Activated CD4-positive, alpha-beta T cell treated with anti-CD3 and anti-CD28 coated beads, Interleukin-2, amount 50 U/mL, for 1 hour (primary cell): ENCODE data around the gene MTUS2.
"Not testable (repeated sequence)": the region's sequence is repeated elsewhere in the genome, so short reads cannot be mapped to it uniquely, and the experiment has no call there.

Experiments
- DNase-seq: peaks from one replicate; pipeline ENCODE4 v3.0.0-alpha.2; 2020

MTUS2 gene

GRCh38 chr13:29171244-29171643 lies 351.1 kb downstream of the MTUS2 start:
- no peak for DNase-seq

- DNase-seq: no peak
Measured at GRCh38 chr13:29174093-29174492, 354.0 kb downstream of the MTUS2 start.

DNA sequence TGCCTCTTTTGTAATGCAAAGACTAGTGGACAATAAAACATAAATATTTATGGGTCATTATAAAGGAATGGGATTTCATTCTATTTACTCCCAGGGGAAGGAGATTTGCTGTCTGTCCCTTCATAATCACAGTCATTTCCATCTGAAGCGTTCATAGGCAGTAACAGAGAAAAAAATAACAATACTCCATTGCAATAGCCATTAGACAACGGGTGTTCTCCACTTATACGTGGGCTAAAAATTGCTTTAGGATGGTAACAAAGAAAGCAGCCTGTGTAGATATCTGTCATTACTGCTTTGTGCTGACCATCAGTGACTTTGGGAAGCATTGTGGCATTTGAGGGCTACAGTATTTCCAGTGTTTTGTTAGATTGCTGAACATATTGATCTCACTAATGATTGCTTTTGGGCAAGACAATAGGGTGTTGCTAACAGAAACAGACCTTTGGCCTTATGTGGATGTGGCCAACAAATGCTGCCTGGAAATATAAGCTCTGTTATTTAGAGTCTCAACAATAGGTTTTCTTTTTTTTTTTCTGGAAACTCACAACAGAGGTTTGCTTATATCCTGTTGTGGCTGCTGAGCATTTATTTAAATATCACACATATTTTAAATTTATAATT lies 355.2 kb downstream of the MTUS2 start:
- DNase-seq: no peak

- DNase-seq: no peak
Measured at GRCh38 chr13:29180055-29180454, 359.9 kb downstream of the MTUS2 start.

DNA sequence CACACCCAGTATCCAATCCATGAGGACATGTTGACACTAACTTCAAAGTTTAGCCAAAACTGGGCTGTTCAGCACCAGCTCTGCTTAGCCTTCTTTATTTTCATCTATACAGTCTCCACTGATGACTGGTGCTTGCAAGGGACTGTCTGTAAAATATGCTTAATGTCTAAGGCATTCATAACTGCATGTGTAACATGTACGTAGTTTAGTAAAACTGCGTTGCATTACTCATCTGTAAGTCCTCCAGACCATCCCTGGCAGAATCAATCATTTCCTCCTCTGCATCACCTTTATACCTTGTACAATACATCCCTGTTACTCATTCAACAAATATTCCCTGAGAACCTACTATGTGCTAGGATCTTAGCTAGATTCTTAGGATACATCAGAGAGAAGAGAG lies 362.1 kb downstream of the MTUS2 start:
- no peak for DNase-seq

DNA sequence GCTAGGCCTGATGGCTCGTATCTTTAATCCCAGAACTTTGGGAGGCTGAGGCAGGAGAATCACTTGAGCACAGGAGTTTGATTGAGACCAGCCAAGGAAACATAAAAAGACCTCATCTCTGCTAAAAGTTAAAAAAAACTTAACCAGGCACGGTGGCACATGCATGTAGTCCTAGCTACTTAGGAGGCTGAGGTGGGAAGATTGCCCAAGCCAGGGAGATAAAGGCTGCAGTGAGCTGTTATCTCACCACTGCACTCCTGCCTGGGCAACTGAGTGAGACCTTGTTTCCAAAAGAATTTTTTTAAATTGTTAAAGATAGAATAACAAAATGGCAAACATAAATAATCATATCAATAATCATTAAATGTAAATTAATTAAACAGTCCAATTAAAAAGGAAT lies 365.8 kb downstream of the MTUS2 start:
- DNase-seq: no peak

DNA sequence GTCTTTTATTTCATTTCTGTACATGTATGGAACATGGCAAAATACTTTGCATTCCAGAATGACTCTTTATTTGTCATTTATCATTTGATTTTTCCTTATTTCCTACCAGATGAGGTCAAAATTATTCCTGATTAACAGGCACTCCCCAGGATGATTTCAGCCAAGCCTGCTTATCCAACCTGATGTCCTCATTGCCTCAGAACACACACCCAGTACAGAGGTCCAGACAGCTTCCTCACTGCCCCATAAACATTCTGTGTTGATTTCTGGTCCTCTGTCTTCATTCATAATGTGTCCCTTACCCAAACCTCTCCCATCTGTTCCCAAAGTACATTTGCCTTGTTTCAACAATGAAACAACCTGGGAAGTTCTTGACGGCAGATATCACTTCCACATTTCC lies 367.4 kb downstream of the MTUS2 start:
- DNase-seq: no peak

- no peak for DNase-seq
Measured at GRCh38 chr13:29190298-29190697, 370.2 kb downstream of the MTUS2 start.

DNA sequence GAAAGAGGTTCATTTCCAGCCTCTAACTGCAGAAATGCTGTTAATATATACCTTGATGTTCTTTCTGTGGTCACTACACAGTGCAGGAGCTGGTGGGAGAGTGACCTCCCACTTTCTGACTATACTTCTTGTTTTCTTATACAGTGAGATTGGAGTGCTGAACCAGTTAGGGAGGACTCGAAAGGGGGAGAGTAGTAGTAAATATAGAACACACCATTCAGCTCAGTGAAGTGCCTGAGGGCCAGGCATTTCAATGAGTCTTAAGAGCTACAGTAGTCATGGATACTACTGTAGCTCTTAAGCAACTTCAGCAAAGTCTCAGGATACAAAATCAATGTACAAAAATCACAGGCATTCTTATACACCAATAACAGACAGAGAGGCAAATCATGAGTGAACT lies 372.9 kb downstream of the MTUS2 start:
- DNase-seq: no peak

DNA sequence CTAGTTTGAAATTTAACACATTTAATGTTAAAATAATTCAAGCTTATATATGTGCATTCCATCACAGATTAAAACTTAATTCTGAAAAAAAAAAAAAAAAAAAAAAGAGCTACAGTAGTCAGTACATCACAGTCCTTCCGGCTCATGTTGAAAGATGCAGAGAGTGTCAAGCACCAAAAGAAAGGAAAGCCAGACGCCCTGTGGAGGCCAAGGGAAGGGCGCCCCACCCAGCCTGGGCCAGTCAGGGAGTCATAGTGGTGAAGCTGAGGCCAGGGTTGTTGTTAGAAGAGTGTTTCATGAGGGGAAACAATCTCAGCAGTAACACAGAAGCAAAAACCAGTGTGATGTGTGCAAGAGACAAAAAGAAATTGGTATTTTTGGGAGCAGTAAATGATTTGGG lies 375.3 kb downstream of the MTUS2 start:
- no peak for DNase-seq

- no peak for DNase-seq
Measured at GRCh38 chr13:29196409-29197074, 376.4 kb downstream of the MTUS2 start.

DNA sequence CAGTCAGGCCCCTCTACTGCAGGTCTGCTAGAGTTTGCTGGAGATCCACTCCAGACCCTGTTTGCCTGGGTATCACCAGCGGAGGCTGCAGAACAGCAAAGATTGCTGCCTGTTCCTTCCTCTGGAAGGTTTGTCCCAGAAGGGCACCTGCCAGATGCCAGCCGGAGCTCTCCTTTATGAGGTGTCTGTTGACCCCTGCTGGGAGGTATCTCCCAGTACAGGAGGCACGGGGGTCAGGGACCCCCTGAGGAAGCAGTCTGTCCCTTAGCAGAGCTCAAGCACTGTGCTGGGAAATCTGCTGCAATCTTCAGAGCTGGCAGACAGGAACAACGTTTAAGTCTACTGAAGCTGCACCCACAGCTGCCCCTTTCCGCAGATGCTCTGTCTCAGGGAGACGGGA lies 382.6 kb downstream of the MTUS2 start:
- not testable (repeated sequence) for DNase-seq

DNA sequence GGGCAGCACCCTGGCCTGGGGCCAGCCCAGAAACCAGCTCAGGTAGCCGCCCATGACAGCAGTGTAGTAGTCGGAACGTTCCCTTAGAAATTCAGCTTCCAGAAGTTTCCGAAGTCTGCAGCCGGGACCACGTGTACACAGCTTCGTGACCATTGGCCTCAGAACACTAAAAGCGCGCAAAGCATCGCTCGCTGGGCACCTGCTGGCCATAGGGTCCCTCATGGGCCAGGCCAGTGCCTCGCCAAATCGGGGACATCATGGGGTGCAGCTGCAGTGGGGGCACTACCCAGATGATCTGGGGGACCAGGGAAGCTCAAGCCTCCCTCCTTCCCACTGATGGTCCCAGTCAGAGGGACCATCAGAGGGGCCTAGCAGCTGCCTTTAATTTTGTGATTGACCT lies 384.5 kb downstream of the MTUS2 start:
- no peak for DNase-seq

DNA sequence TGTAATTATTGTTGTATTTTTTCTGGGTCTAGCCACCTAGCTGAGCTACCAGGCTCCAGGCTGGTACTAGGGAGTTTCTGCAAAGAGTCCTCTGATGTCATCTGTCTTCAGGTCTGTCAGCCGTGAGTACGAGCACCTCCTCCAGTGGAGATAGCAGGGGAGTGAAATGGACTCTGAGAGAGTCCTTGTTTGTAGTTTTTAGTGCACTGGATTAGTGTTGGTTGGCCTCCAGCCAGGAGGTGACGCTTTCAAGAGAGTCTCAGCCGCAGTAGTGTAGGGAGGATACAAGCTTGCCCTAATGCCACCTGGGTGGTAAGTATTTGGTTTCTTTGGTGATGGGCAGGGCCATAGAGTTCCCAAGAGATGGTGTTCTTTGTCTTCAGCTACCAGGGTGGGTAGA lies 390.5 kb downstream of the MTUS2 start:
- DNase-seq: no peak

GRCh38 chr13:29211162-29211561 lies 391.0 kb downstream of the MTUS2 start:
- DNase-seq: not testable (repeated sequence)

DNA sequence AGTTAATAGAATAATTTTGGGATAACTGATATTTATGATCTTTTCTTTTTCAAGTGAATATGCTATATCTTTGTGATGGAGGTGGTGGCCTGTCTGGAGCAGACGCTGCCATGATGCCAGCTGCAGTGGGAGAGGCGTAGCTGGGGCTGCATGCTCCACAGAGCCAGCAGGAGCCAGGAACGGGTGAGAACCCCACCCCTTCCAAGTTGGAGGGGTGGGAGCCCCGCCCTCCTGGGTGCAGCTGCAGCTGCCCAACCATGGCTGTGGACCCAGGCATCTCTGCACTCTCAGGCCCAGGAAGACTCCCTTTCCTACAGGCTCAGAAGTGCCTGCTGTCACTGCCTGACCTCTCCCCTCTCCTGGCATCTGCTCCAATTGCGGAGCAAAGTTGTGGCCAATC lies 402.3 kb downstream of the MTUS2 start:
- DNase-seq: no peak

DNA sequence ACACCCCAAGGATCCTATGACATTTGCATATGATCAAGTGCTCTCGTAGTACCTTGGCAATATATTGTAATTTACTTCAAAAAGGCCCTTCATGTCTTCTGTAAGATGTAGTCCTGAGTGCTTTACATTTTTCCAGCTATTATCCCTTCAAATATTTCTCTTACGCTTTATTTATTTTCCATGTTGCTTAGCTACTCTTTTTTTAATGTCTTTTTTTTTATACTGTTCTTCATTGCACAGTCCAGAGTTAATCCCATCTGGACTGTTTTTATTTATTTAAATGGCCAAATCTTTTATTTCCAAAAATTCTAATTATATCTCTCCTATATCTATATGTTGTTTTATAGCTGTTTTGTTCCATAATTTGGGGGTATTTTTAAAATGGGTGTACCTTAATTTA lies 404.1 kb downstream of the MTUS2 start:
- DNase-seq: no peak

GRCh38 chr13:29227576-29227975 lies 407.4 kb downstream of the MTUS2 start:
- no peak for DNase-seq

DNA sequence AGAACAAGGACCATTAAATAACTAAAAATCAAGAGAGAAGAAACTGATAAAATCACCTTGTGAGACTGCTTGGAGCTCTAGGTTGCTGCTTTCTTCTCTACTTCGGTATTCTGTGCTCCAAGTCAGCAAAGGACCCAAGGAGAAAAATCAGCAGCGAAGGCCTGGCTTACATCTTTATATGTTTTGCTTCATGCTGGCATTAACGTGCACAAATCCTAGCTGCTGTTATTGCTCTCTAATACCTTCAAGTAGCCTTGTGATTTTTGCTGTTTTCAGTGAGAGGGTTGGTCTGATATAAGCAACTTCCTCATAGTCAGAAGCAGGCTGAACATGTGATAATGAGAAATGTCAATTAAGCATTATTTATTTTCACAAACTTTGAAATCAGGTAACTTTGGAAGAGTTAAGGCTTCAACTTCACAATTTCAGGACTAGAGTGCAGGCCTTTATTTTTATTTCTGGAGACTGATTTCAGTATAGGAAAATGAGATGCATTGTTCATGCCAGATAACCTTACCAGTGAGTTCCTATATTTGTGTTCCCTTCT lies 410.2 kb downstream of the MTUS2 start:
- no peak for DNase-seq

GRCh38 chr13:29239653-29240525 lies 419.8 kb downstream of the MTUS2 start:
- no peak for DNase-seq

GRCh38 chr13:29254626-29255370 lies 434.7 kb downstream of the MTUS2 start:
- DNase-seq: no peak

DNA sequence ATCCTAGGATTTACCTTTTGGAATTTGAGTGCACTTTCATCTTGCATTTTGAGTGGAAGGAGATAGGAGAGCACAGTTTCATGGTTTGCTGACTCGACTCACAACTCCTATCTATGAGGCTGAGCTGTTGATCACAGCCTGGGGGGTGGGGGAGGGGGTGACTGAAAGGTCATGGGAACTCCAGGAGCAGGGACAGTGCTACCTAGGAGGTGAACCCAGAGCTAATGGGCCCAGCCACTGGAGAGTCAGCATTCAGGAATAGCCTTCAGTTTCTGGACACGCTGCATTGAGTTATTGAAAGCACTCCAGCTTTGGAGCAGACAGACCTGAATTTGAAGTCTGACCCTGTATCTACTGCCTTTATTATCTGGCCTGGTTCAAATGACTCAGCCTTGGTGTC lies 435.4 kb downstream of the MTUS2 start:
- no peak for DNase-seq

- DNase-seq: no peak
Measured at GRCh38 chr13:29260684-29261083, 440.5 kb downstream of the MTUS2 start.
